Transverse colon (tissue), 4 donors: Measurements from ENCODE around the gene TET3.
"Not testable (repeated sequence)": the region's sequence is repeated elsewhere in the genome, so short reads cannot be mapped to it uniquely, and the experiment has no call there.

Source experiments
- CTCF ChIP-seq, 5 experiments: fragments of 200-600 bp in 3 of 5; fragments of 450-650 bp in 2 of 5; sonication (generic) in 3 of 5; IDR thresholded peaks; 1 replicate in 2 of 5; 2 replicates in 3 of 5; pipeline ENCODE4 v1.5.1; 2016 to 2017; ENCODE audit warnings: antibody characterized with exemption in 5 of 5, inconsistent platforms in 3 of 5, mild to moderate bottlenecking in 2 of 5, moderate library complexity in 1 of 5
- EP300 ChIP-seq: sonication (generic); formaldehyde crosslinking; IDR thresholded peaks from one replicate; pipeline ENCODE4 v1.6.1; 2017; ENCODE audit warnings: antibody characterized with exemption, low read depth
- POLR2A ChIP-seq: fragments of 450-650 bp; IDR thresholded peaks from one replicate; pipeline ENCODE4 v1.6.1; 2016; ENCODE audit warnings: antibody characterized with exemption, mild to moderate bottlenecking, moderate library complexity
- POLR2AphosphoS5 ChIP-seq, 3 donors: sonication (generic); formaldehyde crosslinking; IDR thresholded peaks; one replicate each; pipeline ENCODE4 v1.6.1; 2016; ENCODE audit warnings: antibody characterized with exemption in 3 of 3

- TF ChIP-seq CTCF (IDR thresholded peaks at IDR 0.05); POLR2A; POLR2AphosphoS5 (IDR thresholded peaks at IDR 0.05); EP300: not testable (repeated sequence)
Observed at GRCh38 chr2:73940066-73940465, 44.6 kb upstream of the TET3 start.
